ENCODE results near the gene RPS17. TPM values are rescaled to one million over a fixed set of nuclear protein-coding genes. Genes with fewer than 3 reads are reported as not detected.

The RPS17 gene
- total RNA-seq, 1 donor from 2014 or later: 3,589 TPM

DNA sequence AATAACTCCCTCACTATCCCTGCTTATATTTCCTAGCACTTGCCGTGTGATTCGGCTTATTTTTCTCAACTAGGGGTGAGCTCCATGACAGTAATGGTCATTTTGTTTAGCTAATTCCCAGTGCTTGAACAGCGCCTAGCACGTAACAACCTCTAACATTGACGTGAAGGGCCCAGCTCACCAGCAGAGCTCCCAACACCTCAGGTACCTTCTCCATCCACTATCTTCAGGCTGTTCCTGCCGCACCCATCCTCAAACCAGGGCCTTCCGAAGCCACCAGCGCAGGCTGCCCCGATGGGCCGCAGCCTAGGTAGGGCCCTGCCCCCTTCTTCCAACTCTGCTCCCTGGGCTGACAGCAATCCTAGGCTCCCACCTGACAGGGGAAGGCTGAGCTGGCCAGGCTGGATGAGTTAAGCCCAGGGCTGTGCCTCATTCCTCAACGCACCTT, 751 bp upstream of the RPS17 start:
- no peak overlapping the region for H3K9ac ChIP-seq
- peaks cover 40% of the 10 kb centered on the region for H4K20me1 ChIP-seq (ENCODE audit: low read depth)
- H3K36me3 ChIP-seq: peaks cover 14% of the 10 kb centered on the region
- Mint-ChIP-seq H3K36me3 (peaks cover 21% of the 10 kb centered on the region), H3K4me1 (peaks cover 46% of the 10 kb centered on the region), H3K27ac (peak overlapping the region; percentile 96), H3K27me3 (ENCODE audit: insufficient read depth, low read depth) (peaks cover 6% of the 10 kb centered on the region), H3K4me3 (peak overlapping the region; percentile 94), H3K9me3 (no peaks in the 10 kb centered on the region)
- peaks cover 37% of the 10 kb centered on the region for H3K79me2 ChIP-seq (ENCODE audit: low read depth)
- TF ChIP-seq, protein P1, sequence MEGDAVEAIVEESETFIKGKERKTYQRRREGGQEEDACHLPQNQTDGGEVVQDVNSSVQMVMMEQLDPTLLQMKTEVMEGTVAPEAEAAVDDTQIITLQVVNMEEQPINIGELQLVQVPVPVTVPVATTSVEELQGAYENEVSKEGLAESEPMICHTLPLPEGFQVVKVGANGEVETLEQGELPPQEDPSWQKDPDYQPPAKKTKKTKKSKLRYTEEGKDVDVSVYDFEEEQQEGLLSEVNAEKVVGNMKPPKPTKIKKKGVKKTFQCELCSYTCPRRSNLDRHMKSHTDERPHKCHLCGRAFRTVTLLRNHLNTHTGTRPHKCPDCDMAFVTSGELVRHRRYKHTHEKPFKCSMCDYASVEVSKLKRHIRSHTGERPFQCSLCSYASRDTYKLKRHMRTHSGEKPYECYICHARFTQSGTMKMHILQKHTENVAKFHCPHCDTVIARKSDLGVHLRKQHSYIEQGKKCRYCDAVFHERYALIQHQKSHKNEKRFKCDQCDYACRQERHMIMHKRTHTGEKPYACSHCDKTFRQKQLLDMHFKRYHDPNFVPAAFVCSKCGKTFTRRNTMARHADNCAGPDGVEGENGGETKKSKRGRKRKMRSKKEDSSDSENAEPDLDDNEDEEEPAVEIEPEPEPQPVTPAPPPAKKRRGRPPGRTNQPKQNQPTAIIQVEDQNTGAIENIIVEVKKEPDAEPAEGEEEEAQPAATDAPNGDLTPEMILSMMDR (IDR thresholded peaks at IDR 0.05): no peak
- no peak for TF ChIP-seq EZH2 (IDR thresholded peaks at IDR 0.05)
- TF ChIP-seq EZH2phosphoT487 (IDR thresholded peaks at IDR 0.05): no peak
- H3K4me2 ChIP-seq: peak overlapping the region; percentile 83
- DNase-seq (ENCODE audit: low spot score): peak; percentile 33
- H2AFZ ChIP-seq (replicated peaks): peak overlapping the region; percentile 43
- peaks cover 30% of the 10 kb centered on the region for H3K4me1 ChIP-seq
- H3F3A ChIP-seq (ENCODE audit: low read depth): peaks cover 51% of the 10 kb centered on the region
- H3K9me3 ChIP-seq (ENCODE audit: low read depth): no peaks in the 10 kb centered on the region
- no peaks in the 10 kb centered on the region for H3K27me3 ChIP-seq
- no peak overlapping the region for H3K27ac ChIP-seq
- peak overlapping the region; percentile 70 for H3K4me3 ChIP-seq

DNA sequence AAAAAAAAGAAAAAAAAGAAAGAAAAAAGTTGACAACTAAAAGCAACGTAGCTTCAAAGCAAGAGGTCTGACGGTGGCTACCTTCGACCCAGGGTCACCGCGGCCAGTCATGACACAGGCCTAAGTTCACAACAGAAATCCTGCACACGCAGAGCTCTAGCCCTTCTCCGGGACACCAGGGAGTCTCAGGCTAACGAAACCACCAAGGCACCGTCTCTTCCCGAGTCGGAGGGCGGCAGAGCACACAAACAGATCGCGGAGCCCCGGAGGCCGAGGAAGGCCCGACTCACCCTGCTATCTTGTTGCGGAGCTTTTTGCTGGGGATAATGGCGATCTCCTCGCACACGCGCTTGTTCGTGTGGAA, 584 bp downstream of the RPS17 start:
- H3K27me3 ChIP-seq: no peaks in the 10 kb centered on the region
- no peak overlapping the region for H2AFZ ChIP-seq (replicated peaks)
- peak overlapping the region; percentile 70 for H3K4me3 ChIP-seq
- H3K79me2 ChIP-seq (ENCODE audit: low read depth): peaks cover 37% of the 10 kb centered on the region
- TF ChIP-seq, protein P1 (IDR thresholded peaks at IDR 0.05): no peak
- H3K9ac ChIP-seq: peak overlapping the region; percentile 92
- peak overlapping the region; percentile 94 for H3K4me3 Mint-ChIP-seq
- peaks cover 30% of the 10 kb centered on the region for H3K4me1 ChIP-seq
- H4K20me1 ChIP-seq (ENCODE audit: low read depth): peaks cover 51% of the 10 kb centered on the region
- peaks cover 27% of the 10 kb centered on the region for H3K36me3 Mint-ChIP-seq
- peak overlapping the region; percentile 42 for H3K27ac ChIP-seq
- DNase-seq (ENCODE audit: low spot score): peak; percentile 42
- H3K27ac Mint-ChIP-seq: no peak overlapping the region
- H3K27me3 Mint-ChIP-seq (ENCODE audit: insufficient read depth, low read depth): peaks cover 6% of the 10 kb centered on the region
- H3F3A ChIP-seq (ENCODE audit: low read depth): peaks cover 59% of the 10 kb centered on the region
- peak overlapping the region; percentile 87 for H3K4me2 ChIP-seq
- peaks cover 43% of the 10 kb centered on the region for H3K4me1 Mint-ChIP-seq
- peaks cover 14% of the 10 kb centered on the region for H3K36me3 ChIP-seq
- H3K9me3 ChIP-seq (ENCODE audit: low read depth): no peaks in the 10 kb centered on the region
- no peaks in the 10 kb centered on the region for H3K9me3 Mint-ChIP-seq

DNA sequence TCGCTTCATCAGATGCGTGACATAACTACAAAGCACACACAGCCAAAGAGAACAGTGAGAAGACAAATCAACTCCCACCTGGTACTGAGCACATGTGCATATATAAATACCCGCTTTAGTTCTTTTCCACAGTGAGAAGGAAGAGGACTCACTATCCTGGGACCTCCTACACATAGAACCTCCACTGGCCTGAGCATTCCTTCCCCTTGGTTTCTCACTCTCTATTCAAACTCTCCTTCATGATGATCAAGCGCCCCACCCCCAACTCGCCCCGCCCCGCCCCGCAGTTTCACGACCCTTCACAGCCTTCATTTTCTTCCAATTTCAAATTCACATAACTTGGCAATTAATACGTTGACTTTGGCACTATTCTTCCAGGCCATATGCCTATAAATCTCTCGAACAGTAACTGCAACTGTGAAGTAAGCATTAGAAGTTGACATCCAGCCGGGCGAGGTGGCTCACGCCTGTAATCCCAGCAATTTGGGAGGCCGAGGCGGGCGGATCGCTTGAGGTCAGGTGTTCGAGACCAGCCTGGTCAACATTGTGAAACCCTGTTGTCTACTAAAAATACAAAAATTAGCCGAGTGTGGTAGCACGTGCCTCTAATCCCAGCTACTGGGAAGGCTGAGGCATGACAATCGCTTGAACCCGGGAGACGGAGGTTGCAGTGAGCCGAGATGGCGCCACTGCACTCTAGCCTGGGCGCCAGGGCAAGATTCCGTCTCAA, 1.1 kb downstream of the RPS17 start:
- H3K4me2 ChIP-seq: peak overlapping the region; percentile 87
- Mint-ChIP-seq H3K27ac (no peak overlapping the region), H3K4me1 (peaks cover 37% of the 10 kb centered on the region), H3K4me3 (peak overlapping the region; percentile 94), H3K36me3 (peaks cover 32% of the 10 kb centered on the region), H3K9me3 (no peaks in the 10 kb centered on the region), H3K27me3 (ENCODE audit: insufficient read depth, low read depth) (peaks cover 9% of the 10 kb centered on the region)
- peak overlapping the region; percentile 70 for H3K4me3 ChIP-seq
- peaks cover 17% of the 10 kb centered on the region for H3K36me3 ChIP-seq
- H3K27ac ChIP-seq: no peak overlapping the region
- H3K4me1 ChIP-seq: peaks cover 30% of the 10 kb centered on the region
- no peak overlapping the region for H2AFZ ChIP-seq (replicated peaks)
- TF ChIP-seq EZH2 (IDR thresholded peaks at IDR 0.05) (no peak), EZH2phosphoT487 (IDR thresholded peaks at IDR 0.05) (no peak)
- TF ChIP-seq, protein P1 (IDR thresholded peaks at IDR 0.05): no peak
- peaks cover 56% of the 10 kb centered on the region for H4K20me1 ChIP-seq (ENCODE audit: low read depth)
- H3K79me2 ChIP-seq (ENCODE audit: low read depth): peaks cover 37% of the 10 kb centered on the region
- peak overlapping the region; percentile 92 for H3K9ac ChIP-seq
- H3F3A ChIP-seq (ENCODE audit: low read depth): peaks cover 65% of the 10 kb centered on the region
- H3K9me3 ChIP-seq (ENCODE audit: low read depth): no peaks in the 10 kb centered on the region
- DNase-seq (ENCODE audit: low spot score): no peak
- H3K27me3 ChIP-seq: no peaks in the 10 kb centered on the region
